Activated effector memory CD4-positive, alpha-beta T cell treated with anti-CD3 and anti-CD28 coated beads, Interleukin-2, amount 50 U/mL, for 16 hours (primary cell): ENCODE results near the gene ADSS1.

ENCODE experiments used
- DNase-seq: peaks from one replicate; pipeline ENCODE4 v3.0.0-alpha.2; 2020

Gene ADSS1

GRCh38 chr14:104723651-104724406 lies at the start of gene ADSS1:
ADSS1 (plus strand) TSS chr14:104724229; CDS start chr14:104724271, 42 bp downstream.
- DNase-seq, result peak; percentile 86

- DNase-seq, result no peak
Measured at GRCh38 chr14:104675447-104675846, 48.6 kb upstream of the ADSS1 start.

GRCh38 chr14:104676130-104676693 lies 47.8 kb upstream of the ADSS1 start:
- peak; percentile 60 for DNase-seq

GRCh38 chr14:104676694-104677511 lies 47.1 kb upstream of the ADSS1 start:
- DNase-seq, result peak; percentile 86

- DNase-seq, result peak; percentile 93
Measured at GRCh38 chr14:104677512-104678332, 46.3 kb upstream of the ADSS1 start.

GRCh38 chr14:104678346-104678745 lies 45.7 kb upstream of the ADSS1 start:
- no peak for DNase-seq

- DNase-seq, result no peak
Measured at GRCh38 chr14:104678901-104679705, 44.9 kb upstream of the ADSS1 start.

GRCh38 chr14:104680056-104680805 lies 43.8 kb upstream of the ADSS1 start:
- no peak for DNase-seq

GRCh38 chr14:104680806-104681688 lies 43.0 kb upstream of the ADSS1 start:
- no peak for DNase-seq

- DNase-seq, result no peak
Measured at GRCh38 chr14:104681689-104682074, 42.3 kb upstream of the ADSS1 start.

GRCh38 chr14:104682107-104682593 lies 41.9 kb upstream of the ADSS1 start:
- DNase-seq, result no peak

- DNase-seq, result no peak
Measured at GRCh38 chr14:104683653-104684448, 40.2 kb upstream of the ADSS1 start.

GRCh38 chr14:104684449-104684821 lies 39.6 kb upstream of the ADSS1 start:
- no peak for DNase-seq

GRCh38 chr14:104685216-104685997 lies 38.6 kb upstream of the ADSS1 start:
- DNase-seq, result no peak

GRCh38 chr14:104685998-104686610 lies 37.9 kb upstream of the ADSS1 start:
- DNase-seq, result no peak

- no peak for DNase-seq
Measured at GRCh38 chr14:104686624-104687517, 37.2 kb upstream of the ADSS1 start.
